Epithelial cell of proximal tubule (primary cell): ENCODE results near the gene RAB6B. TPM values are rescaled to one million over a fixed set of nuclear protein-coding genes. Genes with fewer than 3 reads are reported as not detected.

Source experiments
- DNase-seq: peaks from one replicate; pipeline ENCODE4 v3.0.0-alpha.2; 2011; ENCODE audit warnings: low read depth
- H3K4me3 ChIP-seq: 2 replicates; pipeline ENCODE4 v1.5.1; 2011; ENCODE audit warnings: low read depth, mild to moderate bottlenecking, low read length
- total RNA-seq: library from RNA; depleted of rRNA; stranded (reverse); fragments of >200 nt; gene quantifications from 2 replicates; pipeline ENCODE4 v1.2.3, GENCODE V29; 2015
- TF ChIP-seq, protein P1 (sequence below): conservative IDR thresholded peaks from 2 replicates; pipeline ENCODE4 v1.5.1; 2012; ENCODE audit warnings: low read depth, mild to moderate bottlenecking, low read length

The RAB6B gene
- total RNA-seq, 1 donor from 2014 or later: 3.5 TPM

DNA sequence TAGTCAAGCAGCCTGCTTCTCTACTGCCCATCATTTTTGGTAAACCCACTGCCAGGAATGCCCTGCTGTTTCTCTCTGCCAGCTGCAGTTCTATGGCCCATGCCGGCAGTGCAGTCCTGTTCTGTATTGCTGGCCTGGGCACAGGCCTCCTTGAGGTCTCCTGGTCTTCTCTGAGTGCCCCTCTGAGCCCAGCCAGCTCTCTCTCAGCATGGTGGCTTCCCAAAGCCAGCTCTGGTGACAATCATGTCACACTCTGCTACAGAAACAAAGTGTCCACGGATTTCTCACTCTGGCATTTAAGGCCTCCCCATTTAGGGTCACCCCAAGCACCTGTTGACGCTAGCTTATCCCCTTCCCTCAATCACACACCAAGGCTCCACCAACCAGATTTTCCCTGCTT, 65.6 kb downstream of the RAB6B start:
- DNase-seq: no peak
- no peak overlapping the region for H3K4me3 ChIP-seq
- TF ChIP-seq, protein P1, sequence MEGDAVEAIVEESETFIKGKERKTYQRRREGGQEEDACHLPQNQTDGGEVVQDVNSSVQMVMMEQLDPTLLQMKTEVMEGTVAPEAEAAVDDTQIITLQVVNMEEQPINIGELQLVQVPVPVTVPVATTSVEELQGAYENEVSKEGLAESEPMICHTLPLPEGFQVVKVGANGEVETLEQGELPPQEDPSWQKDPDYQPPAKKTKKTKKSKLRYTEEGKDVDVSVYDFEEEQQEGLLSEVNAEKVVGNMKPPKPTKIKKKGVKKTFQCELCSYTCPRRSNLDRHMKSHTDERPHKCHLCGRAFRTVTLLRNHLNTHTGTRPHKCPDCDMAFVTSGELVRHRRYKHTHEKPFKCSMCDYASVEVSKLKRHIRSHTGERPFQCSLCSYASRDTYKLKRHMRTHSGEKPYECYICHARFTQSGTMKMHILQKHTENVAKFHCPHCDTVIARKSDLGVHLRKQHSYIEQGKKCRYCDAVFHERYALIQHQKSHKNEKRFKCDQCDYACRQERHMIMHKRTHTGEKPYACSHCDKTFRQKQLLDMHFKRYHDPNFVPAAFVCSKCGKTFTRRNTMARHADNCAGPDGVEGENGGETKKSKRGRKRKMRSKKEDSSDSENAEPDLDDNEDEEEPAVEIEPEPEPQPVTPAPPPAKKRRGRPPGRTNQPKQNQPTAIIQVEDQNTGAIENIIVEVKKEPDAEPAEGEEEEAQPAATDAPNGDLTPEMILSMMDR: no peak

DNA sequence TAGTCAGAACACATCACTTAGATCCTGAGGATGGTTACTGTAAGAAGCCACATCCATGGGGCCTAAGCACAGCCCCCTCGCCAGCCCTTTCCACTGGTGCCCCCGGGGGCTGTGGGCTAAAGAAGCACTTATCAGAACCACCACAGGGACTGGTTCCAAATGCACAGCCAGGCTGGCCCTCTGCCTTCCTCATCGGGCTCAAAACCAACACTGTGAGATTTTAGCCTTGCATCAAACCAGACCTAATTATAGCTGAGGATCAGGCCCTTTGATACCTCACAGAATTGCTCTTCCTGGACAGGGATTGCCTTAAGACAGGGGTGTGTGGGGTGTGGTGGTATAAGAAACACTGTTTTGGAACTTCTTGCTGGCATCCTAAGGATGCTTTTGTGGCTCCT, 66.4 kb downstream of the RAB6B start:
- no peak for DNase-seq
- TF ChIP-seq, protein P1: no peak
- H3K4me3 ChIP-seq: no peak overlapping the region

DNA sequence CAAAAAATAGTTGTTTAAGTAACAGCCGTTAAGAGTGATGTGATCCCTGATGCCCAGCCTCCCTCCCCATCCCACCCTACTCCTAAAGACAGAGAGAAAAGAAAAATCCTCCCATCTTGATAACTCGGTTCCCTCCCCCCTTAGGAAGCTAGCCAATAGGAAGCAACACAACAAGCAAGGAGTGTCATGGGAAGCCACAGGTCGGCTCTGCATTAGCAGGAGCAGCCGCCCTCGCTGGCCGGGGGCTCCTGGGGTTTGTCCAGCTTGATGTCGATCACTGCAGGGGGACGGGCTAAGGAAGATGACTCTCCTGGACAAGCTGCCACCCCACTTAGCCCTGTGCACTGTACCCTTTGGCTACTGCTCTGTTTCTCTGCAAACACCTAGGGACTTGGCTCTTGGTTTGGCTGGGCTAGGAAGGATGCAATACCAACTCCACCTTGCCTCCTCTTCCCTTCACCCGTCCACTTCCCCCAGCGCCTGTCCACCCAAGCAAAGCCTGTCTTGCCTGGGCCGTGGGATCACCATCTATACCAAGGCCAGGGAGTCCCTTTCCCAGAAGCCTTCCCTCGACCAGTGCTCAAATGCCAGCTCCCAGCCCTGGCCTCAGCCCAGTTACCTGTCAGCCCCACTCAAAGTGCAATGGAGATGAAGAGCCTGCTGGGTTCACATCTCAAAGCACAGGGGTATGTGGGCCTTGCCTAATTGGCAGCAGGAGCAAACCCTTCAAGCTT, 66.9 kb downstream of the RAB6B start:
- no peak overlapping the region for H3K4me3 ChIP-seq
- DNase-seq: no peak
- TF ChIP-seq, protein P1: no peak

DNA sequence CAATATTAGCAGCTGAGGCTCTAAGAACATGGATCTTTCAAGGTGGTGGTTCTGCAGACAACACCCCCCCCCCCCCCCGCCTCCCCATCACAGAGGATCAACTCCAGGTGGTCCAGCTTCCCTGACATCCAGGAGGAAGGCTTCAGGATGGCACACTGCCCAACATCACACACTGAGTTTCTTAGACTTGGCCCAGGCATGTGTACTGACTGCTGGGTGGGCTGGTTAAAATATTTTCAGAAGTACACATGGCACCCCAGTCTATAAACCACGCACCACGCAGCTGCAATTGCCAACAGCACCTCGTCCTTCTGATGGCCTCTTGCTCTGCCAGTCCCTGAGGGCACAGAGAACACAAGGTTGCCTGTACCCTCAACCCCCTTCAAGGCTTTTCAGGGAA, 68.0 kb downstream of the RAB6B start:
- no peak overlapping the region for H3K4me3 ChIP-seq
- TF ChIP-seq, protein P1: no peak
- no peak for DNase-seq

DNA sequence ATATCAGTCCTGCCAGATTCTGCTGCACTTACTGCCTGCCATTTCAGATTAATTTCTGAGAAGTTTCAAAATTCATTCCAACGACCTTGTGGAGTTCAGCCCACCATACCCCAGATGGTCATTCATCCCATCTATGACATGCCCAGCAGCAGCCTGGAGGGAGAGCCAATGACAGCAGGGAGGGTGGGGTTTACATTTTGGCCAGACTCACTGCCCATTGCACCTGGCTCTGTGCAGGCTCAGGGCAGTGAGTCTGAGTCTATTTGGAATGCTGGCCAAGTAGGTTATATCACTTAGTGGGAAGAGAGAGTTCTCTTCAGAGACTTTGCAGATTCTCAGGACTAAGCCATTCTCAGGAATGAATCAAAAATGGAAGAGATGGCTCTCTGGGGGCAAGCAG, 68.5 kb downstream of the RAB6B start:
- DNase-seq: no peak
- no peak overlapping the region for H3K4me3 ChIP-seq
- TF ChIP-seq, protein P1: no peak

DNA sequence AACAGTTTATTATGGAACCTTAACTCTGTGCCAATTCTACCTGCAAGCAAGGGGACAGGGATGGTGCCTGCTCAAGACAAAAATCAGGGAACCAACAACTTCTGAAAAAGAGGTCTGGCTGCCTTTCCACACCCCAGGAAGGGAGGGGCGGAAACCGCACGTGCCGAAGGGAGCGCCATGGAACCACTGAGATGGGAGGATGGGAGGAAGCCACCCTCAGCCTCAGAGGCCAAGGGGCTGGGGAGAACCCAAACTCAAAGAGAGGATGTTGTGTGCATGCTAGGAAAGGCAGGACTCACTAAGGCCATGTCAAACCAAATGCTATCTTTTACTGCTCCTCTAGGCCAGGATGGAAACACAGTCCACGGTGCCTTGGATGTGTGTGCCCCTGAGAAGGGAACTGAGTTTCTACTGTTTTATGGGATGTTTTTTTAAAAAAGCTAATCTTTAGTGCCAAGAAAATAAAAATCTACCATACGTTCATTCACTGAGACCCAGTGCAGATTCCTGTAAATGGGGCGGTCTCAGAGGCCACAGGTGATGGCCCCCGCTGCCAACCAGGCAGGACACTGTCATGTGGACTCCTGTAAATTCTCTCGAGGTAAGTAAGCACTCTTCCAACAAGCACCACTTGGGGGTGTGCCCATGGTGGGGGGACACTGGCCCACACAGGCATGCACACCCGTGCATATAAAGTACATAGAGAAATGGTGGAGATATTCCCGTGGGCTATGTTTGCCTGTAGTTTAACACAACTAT, 69.5 kb downstream of the RAB6B start:
- H3K4me3 ChIP-seq: no peak overlapping the region
- TF ChIP-seq, protein P1: no peak
- DNase-seq: no peak
